HG03457 (cell line): ENCODE results near the gene CARM1.

Experiments used
- ATAC-seq: cut with Tn5 transposase; IDR thresholded peaks from one replicate; pipeline ENCODE4 v1.9.1; 2021; ENCODE audit warnings: moderate number of reproducible peaks; ENCODE audit not compliant: unreplicated experiment

The CARM1 gene

GRCh38 chr19:10968527-10969135, 97.3 kb downstream of the CARM1 start:
- no peak for ATAC-seq

DNA sequence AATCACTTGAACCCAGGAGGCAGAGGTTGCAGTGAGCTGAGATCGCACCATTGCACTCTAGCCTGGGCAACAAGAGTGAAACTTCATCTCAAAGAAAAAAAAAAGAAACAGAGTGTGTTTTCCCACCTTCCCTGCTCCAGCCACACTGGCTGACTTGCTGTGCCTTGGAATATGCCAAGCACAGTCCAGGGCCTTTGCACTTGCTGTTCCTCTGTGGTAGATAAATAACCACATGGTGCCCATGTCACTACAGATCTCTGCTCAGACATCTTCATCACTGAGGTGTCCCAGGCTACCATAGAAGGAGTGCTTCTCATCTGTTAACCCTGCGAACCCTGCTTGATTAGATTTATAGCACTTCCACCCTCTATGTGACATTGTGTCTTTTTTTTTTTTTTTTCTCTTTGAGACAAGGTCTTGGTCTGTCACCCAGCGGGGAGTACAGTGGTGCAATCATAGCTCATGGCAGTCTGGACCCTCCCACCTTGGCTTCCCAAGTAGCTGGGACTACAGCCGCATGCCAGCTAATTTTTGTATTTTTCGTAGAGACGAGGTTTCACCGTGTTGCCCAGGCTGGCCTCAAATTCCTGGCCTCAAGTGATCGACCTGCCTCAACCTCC, 99.9 kb downstream of the CARM1 start:
- no peak for ATAC-seq
